GM21576 (cell line): Measurements from ENCODE around the gene CTLA4.

Experiments
- ATAC-seq: cut with Tn5 transposase; IDR thresholded peaks from one replicate; pipeline ENCODE4 v1.9.1; 2021; ENCODE audit warnings: mild to moderate bottlenecking, moderate library complexity; ENCODE audit not compliant: unreplicated experiment

The CTLA4 gene

DNA sequence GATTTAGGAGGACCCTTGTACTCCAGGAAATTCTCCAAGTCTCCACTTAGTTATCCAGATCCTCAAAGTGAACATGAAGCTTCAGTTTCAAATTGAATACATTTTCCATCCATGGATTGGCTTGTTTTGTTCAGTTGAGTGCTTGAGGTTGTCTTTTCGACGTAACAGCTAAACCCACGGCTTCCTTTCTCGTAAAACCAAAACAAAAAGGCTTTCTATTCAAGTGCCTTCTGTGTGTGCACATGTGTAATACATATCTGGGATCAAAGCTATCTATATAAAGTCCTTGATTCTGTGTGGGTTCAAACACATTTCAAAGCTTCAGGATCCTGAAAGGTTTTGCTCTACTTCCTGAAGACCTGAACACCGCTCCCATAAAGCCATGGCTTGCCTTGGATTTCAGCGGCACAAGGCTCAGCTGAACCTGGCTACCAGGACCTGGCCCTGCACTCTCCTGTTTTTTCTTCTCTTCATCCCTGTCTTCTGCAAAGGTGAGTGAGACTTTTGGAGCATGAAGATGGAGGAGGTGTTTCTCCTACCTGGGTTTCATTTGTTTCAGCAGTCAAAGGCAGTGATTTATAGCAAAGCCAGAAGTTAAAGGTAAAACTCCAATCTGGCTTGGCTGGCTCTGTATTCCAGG lies at the start of gene CTLA4:
CTLA4 (plus strand) TSS at position 211 of the 640 bp plus-strand sequence; CDS start at position 383, 172 bp downstream.
- ATAC-seq: no peak

DNA sequence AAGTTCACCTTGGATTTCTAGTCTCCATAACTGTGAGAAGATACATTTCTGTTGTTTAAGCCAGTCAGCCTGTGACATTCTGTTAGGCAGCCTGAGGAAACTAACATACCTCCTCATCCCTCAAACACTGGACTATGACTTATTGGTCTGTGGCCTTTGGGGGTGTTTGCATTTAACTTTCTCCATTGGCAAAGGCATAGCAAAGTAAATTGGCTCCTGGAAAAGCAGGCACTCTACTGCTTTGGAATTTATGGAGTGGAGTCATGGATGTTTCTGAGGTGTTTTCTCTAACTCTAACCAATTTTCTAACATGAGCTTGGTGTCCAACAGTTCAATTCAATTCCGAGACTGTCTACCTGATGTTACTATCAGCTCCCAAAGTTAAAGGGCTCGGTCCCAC lies 48.9 kb upstream of the CTLA4 start:
- ATAC-seq: no peak

DNA sequence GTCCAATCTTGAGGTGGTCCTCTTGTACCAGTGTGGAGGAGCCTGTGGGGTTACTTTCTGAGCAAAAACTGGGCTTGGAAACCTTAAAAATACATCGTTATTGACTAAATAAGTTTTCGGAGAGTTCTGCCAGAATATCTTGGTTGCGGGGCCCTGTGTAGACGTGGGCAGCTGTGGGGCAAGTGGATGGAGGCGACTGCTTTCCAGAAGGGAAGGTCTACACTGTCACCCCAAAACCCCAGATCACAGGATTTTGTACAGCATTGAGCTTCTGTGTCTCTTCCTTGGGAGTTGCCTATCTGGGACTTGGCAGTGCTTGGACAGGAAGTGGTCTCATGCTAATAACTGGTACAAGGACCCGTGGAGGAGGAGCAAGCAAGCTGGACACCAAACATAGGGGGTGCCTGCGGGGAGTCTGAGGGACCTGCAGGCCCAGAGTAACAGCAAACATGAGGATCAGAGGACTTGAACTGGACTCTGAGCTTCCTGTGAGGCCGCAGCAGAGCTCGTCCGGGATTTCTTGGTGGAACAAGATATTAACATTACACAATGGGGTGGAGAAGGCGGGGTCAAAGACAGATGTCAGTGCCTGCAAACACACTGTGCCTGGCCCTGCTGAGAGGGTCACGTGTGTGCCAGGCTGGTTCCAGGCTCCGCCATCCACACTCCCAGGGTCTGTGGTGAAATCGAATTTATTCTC lies 48.0 kb upstream of the CTLA4 start:
- no peak for ATAC-seq

DNA sequence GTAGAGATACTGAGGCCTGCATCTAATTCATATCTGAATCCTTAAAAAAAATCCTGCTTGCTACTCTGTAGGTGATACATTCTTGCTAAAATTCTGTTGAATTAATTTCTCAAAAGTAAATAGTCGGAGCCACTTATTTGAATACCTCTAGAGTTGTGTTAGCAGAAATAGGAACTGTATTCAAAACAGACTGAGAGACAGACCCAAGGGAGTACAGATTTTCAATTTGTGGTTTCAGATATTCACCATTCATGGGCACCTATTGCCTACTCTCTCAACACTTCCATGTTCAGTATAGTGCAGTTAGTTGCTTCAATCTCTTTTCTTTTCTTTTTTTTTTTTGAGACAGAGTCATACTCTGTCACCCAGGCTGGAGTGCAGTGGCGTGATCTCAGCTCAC lies 46.6 kb upstream of the CTLA4 start:
- peak; percentile 93 for ATAC-seq

DNA sequence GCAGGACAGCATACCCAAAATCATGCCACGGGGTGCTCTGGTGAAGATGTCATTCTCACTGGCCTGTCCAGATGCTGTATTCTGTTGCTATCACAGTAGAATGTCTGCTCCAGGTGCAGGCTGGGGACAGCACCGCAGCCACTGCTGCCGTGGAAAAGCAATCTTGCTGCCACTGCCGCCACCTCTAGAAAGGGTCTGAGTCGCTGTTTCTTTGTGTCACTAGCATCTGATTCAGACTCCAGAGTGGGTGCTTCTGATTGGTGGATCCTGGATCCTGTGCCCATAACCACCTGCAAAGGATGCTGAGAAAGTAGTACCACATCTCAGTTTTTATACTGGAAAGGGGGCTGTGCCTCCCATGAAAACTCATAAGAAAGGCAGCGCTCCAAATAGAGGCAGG lies 45.3 kb upstream of the CTLA4 start:
- ATAC-seq: no peak

DNA sequence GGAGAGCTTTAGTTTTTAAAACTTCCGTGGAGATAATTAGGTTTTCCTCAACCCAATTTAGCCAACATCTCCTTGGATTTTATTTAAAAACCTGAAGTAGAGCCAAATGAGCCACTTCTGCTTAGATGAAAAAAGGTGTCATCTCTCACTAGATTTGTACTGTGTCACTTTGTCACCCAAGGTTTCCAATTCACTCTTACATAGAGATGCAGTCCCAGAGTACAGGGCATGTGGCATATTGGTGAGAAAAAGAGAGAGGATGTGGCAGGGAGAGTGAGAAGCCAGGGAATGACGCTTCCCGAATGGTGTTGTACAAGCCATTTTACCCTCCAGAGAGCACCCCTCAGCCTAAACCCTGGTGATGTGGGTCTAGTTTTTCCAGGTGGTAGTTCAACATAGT lies 44.4 kb upstream of the CTLA4 start:
- ATAC-seq: no peak

DNA sequence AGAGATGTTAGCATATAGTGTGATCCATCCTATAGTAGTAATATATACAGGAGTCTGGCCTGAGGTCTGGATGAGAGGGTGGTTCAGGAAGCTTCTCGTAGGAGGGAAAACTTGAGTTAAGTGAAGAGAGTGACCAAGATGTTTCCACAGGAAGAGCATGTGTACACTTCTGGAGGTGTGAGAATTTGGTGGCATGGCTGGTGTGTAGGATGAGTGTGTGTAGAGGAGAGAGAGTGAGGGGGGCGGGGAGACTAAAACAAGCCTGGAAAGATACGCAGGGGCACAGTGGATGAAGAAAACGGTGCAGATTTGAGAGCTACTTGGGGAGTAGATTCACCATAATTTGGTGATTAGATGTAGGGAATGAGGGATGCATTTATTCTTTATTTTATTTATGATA lies 43.5 kb upstream of the CTLA4 start:
- no peak for ATAC-seq

DNA sequence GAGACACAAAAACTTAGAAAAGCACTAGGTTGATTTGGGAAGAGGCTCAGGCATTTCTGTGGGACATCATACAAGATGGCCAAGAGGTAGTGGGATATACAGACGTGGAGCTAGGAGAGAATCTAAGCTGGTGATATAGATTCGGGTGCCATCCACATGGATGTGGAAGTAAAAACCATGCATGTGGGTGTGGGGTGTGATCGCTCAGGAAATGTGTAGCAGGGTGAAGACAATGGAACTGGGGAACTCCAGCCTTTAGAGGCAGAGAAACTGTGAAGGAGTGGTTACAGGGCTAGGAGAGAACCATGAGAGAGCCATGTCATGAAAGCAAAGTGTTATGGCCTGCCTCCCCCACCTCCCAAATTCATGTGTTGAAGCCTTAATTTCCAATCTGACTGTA lies 43.0 kb upstream of the CTLA4 start:
- ATAC-seq: no peak

DNA sequence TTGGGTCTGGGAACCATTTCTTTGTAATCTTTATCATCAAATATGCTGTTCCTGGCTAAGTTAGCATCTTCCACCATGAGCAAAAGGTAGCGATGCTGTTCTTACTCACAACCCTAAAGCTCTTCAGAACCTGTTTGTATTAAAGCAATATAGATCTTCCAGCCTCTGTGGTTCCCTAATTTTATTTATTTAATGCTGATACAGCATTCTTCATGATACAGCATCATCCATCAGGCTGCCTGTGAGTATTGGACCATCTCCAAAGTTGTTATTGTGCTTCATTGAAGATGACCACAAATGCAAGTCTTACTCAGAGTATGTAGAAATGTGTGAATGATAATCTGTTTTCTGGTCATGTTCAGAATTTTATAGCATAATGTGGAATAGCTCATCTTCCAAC lies 40.9 kb upstream of the CTLA4 start:
- ATAC-seq: no peak

DNA sequence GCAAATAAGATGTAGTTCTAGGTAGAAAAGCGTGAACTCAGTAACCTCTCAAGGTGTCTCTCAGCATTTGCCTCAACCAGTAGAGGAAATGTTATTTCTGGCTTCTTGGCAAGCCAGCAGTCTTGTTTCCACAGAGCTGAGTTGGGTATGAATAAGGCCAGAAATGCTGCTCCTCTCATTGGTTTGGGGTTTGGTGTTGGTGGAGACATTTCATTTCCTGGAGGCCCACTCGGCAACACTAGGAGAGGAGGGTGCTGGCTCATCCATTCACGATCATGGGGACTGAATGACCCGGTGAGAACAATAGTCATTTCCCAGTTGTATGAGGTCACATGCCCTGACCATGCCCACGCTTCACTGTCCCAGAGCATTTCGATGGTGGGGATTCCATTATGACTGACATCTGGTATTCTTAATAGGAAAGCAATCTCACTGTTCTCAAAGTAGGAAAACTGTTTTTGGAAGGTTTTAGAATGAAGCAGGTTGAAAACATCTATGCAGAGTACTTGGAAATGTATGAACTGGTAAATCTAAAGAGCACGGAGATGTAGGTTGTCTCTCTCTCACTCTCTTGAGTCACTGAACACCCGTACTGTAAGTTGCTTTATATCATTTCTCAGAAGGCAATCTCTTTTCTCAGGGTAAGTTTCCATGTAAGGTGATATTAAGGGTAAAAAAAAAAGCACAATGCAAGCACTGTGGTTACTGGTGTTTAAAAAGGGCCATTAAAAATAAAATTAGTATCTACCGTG lies 37.1 kb upstream of the CTLA4 start:
- no peak for ATAC-seq

DNA sequence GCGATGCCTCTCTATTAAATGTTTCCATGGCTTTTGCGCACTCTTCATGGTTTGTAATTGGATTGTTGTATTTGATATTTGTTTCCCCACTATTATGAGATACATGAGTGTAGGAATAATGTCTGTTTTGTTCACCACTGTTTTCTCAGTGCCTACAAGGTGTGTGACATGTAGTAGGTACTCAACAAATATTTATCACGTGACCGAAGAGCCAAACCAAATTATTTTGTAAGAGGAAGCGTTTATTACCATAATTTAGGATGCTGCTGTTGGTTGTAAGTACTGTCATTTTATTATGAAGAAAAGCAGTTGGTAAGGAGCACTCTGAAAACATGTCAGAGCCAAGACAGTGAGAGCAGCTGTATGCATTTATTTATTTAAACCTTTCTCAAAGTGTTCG lies 32.2 kb upstream of the CTLA4 start:
- ATAC-seq: no peak

DNA sequence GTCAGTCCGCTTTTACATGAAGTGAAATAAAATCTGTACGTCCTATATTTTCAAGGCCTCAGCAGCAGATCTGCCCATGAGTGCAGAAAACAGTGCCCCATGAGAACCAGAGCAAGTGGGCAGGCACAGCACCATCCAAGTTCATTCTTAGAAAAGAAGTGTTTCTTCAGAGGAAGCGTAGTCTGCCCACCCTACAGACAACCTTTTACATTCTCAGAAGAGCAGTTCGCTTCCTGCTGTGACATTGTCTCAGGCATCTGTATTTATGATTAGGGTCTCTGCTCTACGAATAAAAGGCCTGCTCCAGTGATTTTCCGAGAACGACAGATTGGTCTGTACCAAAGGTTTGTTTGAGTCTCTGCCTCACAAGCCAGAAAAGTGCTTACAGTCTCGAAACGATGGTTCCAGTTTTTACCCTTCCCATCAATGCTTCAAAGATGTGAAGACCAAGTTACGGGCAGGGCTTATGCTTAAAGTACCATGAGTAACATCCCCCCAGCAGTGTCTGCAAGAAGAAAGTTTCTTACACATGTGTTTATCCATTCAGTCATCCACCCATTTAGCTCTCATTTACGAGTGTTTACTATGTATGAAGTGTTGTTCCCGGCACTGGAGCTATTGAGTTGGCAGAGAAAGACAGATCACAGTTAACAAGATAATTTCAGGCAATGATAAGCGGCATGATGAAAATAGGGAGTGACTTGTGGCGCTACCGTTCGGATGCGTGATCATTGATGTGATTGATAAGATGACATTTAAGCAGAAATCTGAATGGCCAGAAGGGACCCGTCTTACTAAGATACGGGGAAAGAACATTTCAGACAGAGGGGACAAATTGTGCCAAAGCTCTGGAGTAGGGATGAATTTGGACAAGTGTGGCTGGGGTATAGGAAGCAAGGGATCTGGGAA lies 31.4 kb upstream of the CTLA4 start:
- ATAC-seq: no peak

DNA sequence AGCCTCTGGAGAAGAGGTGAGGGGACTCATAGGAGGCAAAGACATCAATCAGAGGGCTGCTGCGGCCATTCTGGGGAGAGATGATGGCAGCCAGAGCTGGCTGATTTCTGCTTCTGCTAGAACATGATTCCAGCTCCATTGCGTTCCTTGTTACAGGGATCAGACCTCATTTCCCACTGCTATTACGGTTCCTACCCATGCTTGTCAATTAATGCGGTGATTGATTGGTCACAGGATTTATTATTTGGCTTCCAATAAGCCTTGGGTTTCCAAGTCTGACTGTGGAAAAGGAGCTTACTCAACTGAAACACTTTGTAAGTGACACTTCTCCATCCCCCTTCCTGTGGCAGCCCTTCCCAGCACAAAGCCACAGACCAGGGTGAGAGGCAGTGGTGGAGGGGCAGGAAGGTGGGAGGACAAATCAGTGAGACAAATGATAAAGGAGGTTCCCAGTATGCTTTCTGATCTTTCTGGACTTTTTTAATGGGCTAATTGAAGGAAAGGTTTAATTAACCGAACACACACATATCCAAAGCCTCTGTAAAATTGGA lies 26.8 kb upstream of the CTLA4 start:
- no peak for ATAC-seq

DNA sequence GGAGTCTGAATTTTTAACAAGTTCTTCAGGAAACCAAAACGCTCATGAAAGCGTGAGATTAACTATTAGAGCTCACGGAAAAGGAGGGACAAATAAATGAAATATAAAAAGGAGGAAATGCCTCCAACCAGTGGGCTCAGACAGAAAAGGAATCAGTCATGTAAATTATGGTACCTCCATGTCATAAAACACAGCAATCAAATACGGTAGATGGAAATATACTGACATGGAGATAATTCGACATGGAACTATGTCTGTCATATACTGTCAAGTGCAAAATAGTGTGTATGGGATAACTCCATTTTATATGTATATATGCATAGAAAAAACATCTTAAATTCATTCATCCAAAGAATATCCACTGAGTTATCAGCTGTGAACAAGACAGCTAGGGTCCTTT lies 25.9 kb upstream of the CTLA4 start:
- no peak for ATAC-seq

DNA sequence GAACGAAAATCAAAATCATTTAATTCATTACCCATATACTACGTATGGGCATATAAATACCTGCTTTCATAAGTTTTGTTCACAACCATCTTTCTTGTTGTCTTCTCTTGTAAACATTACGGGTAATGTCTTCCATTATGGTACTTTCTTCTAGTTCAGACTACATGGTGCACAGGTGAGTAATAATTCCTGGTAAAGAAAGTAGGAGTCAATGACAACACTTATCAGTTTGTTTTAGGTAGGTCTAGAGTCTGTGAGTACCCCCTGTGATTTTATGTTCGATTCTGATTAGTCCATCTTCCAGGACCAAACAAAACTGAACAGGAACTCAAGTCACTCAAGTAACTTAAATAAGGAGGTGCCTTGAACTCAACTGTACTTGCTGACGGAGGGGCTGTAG lies 25.2 kb upstream of the CTLA4 start:
- ATAC-seq: no peak

DNA sequence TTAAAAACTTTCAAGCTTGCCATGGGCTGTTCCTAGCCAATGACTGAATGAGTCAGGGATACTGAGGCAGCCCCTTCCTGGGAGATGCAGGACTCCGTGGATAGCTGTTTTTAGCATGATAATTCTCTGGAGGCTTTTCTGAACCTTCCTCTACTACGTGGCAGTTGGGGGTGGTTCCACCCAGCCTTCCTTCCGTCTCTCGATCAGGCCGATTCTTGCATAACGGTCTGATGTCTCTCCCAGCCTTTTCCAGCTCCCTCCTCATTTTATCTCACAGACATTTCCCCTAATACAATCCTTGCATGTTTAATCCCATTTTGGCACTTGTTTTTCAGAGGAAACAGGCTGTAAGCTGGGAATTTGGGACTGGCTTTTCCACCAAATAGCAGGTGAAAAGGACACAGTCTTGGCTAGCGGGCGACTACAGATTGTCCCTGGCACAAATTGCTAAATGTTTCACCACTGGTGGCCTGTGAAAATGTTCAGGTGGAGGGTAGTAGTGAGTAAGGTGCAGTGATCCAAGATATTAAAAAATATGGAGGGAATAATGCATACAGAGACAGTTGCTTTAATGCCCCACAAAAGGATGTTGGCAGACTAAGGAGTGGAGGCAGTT lies 21.0 kb upstream of the CTLA4 start:
- ATAC-seq: no peak

DNA sequence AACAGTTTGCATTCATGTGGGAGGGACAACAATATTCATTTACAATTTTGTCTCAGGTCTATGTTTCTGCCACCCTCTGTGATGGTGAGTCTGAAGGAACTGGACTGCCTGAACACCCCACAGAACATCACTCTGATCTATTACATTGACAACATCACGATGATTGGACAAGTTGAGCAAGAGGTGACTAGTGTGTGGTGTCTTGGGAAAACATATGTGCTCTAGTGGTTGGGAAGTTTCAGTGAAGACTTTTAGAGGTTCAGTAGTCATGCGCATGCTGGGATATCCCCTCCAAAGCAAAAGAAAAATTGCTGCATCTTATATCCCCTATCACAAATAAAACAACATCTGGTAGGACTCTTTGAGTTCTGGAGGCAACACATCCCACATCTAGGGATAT lies 18.6 kb upstream of the CTLA4 start:
- no peak for ATAC-seq

DNA sequence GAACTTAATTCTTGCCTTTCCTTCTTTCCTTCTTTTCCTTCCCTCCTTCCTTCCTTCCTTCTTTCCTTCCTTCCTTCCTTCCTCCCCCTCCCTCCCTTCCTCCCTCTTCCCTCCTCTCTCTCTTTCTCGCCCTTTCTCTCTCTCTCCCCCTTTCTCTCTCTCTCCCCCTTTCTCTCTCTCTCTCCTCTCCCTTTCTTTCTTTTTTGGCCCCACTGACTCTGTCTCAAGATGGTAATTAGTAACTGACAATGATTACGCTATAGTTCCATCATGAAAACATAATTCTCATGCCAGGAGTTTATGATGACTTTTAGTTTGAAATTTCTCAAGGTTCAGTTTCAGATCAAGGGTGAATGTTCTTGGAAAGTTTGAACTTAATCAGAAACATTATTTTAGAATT lies 14.8 kb upstream of the CTLA4 start:
- ATAC-seq: no peak

DNA sequence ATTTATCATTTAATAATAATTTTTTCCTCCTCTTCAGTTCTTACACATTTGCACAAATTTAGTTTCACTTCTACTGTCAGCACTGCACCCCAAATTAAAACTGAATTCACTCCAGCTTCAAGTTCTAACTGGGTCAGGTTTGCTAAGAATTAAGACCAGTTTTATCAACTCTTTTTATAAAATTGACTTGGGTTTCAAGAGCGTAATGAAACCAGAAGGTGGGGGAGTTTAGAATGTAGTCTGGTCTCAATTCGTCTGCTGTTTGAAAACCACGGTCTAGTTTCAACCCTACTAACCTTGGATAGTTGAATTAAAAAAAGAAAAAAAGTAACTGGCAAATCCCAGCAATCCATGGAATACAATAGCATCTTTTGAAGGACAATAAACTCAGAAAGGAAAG lies 14.3 kb upstream of the CTLA4 start:
- ATAC-seq: no peak

DNA sequence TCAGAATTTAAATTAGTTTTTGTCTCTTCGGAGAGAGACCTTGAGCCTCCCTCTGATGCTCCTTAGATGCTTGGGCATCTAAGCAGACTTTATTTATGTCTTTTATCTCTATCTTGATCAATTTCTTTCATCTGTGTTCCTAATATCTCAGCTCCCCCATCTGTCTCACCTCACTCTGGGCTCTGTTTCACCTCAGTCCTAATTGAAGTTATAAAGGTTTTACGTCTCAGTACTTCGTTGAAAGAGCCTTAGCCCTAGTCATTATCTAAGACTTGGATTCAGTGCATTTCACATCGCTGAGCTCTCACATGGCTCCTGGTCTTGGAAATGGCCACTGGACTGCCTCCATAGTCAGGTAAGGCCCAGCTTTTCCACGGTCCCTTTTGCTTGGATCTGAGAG lies 13.8 kb upstream of the CTLA4 start:
- ATAC-seq: no peak
